GM19468 (cell line): ENCODE measurements around the gene TIA1.
"Not testable (repeated sequence)": the region's sequence is repeated elsewhere in the genome, so short reads cannot be mapped to it uniquely, and the experiment has no call there.

Experiments
- ATAC-seq: cut with Tn5 transposase; IDR thresholded peaks from one replicate; pipeline ENCODE4 v1.9.1; 2021; ENCODE audit warnings: mild to moderate bottlenecking, moderate library complexity, moderate number of reproducible peaks; ENCODE audit not compliant: unreplicated experiment; ENCODE audit errors: extremely low read depth

TIA1 gene

GRCh38 chr2:70169654-70170245, 78.7 kb downstream of the TIA1 start:
- not testable (repeated sequence) for ATAC-seq

GRCh38 chr2:70161069-70161534, 87.3 kb downstream of the TIA1 start:
- ATAC-seq, result peak; percentile 82

DNA sequence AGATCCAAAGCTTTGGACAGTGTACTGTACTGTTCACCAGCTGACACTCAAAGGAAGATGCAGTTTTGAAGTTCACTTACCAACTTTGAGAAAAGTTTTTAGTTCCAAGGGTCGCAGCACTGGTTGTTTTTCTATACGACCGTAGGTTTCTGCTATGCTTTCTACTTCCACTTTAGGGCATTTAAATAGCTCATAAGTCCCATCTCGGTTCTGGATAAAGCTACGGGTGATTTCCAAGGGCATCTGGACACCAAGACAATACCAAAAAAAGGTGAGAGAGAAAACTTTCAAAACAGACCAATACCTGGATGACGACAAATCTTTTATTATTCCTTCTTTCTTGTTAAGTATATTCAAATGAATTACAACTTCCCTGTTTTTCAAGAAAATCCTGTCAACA, 87.9 kb downstream of the TIA1 start:
- no peak for ATAC-seq
